DOHH2 (cell line): ENCODE data around the gene GNAO1.

Source experiments
- H3F3A ChIP-seq: fragments of 200-600 bp; sonication (generic), shearing (Covaris generic); 2 replicates; pipeline ENCODE4 v1.6.0; 2016; ENCODE audit warnings: antibody characterized with exemption, mild to moderate bottlenecking; ENCODE audit not compliant: control insufficient read depth, insufficient read depth
- H3K27ac ChIP-seq: fragments of 200-600 bp; sonication (generic); 2 replicates; pipeline ENCODE4 v1.5.1; 2014; ENCODE audit warnings: low read depth, mild to moderate bottlenecking, low read length, moderate library complexity
- H3K27me3 ChIP-seq: fragments of 200-600 bp; sonication (generic); 2 replicates; pipeline ENCODE4 v1.6.1; 2014; ENCODE audit warnings: mild to moderate bottlenecking, low read length, mixed read lengths; ENCODE audit not compliant: control insufficient read depth
- H3K36me3 ChIP-seq: fragments of 200-600 bp; sonication (generic); 2 replicates; pipeline ENCODE4 v1.6.1; 2014; ENCODE audit warnings: mild to moderate bottlenecking, low read length, moderate library complexity, mixed read lengths; ENCODE audit not compliant: control insufficient read depth
- H3K4me1 ChIP-seq: fragments of 200-600 bp; sonication (generic); 2 replicates; pipeline ENCODE4 v1.6.1; 2014; ENCODE audit warnings: mild to moderate bottlenecking, low read length, mixed read lengths; ENCODE audit not compliant: control insufficient read depth
- H3K4me2 ChIP-seq: fragments of 200-600 bp; sonication (generic); 2 replicates; pipeline ENCODE4 v1.6.0; 2014; ENCODE audit warnings: mild to moderate bottlenecking, low read length, moderate library complexity
- H3K4me3 ChIP-seq: fragments of 200-600 bp; sonication (generic); 2 replicates; pipeline ENCODE4 v1.5.1; 2014; ENCODE audit warnings: mild to moderate bottlenecking, low read length, mixed read lengths
- H3K79me2 ChIP-seq: fragments of 200-600 bp; sonication (generic); 2 replicates; pipeline ENCODE4 v1.6.1; 2014; ENCODE audit warnings: mild to moderate bottlenecking, low read length, mixed read lengths; ENCODE audit not compliant: control insufficient read depth
- H3K9me2 ChIP-seq: fragments of 200-600 bp; sonication (generic); replicated peaks from 2 replicates; pipeline ENCODE4 v1.6.1; 2014; ENCODE audit warnings: mild to moderate bottlenecking, low read length, mixed read lengths; ENCODE audit not compliant: control insufficient read depth
- H3K9me3 ChIP-seq: fragments of 200-600 bp; sonication (generic); 2 replicates; pipeline ENCODE4 v1.6.1; 2014; ENCODE audit warnings: antibody characterized with exemption, low read length, mixed read lengths; ENCODE audit not compliant: control insufficient read depth, insufficient read depth
- H4K20me1 ChIP-seq: fragments of 200-600 bp; sonication (generic); 2 replicates; pipeline ENCODE4 v1.6.0; 2014; ENCODE audit warnings: low read depth, mild to moderate bottlenecking, antibody characterized with exemption, low read length, moderate library complexity; ENCODE audit not compliant: control insufficient read depth, insufficient read depth
- EZH2phosphoT487 ChIP-seq: fragments of 200-600 bp; sonication (generic); IDR thresholded peaks from 2 replicates; pipeline ENCODE4 v1.6.1; 2017; ENCODE audit warnings: borderline replicate concordance, mild to moderate bottlenecking, antibody characterized with exemption, low read length, moderate library complexity, mixed read lengths
- TF ChIP-seq, protein P1 (sequence below): fragments of 200-600 bp; sonication (generic); IDR thresholded peaks from one replicate; pipeline ENCODE4 v1.5.1; 2014; ENCODE audit warnings: antibody characterized with exemption, mild to moderate bottlenecking, low read depth, low read length; ENCODE audit not compliant: poor library complexity, severe bottlenecking

GNAO1 gene

DNA sequence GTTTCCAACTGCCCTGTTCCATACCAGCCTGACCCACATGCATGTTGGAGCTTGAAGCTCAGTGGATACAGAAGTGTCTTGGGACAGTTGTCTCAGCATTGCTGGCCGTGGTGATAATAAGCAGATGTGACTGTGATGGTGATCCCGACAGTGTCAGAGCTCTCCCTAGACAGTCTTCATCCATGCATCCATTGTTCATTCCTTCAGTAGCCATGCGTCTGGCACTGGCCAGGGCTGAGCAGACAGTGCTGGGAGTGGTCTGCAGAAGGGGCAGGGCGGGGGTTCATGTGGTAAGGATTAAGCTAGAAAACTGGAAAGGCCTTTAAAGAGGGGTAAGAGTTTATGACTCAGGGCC, 68.1 kb downstream of the GNAO1 start:
- H3K4me1 ChIP-seq, result no peaks in the 10 kb centered on the region
- no peaks in the 10 kb centered on the region for H4K20me1 ChIP-seq
- no peaks in the 10 kb centered on the region for H3K36me3 ChIP-seq
- H3K27ac ChIP-seq, result no peak overlapping the region
- H3K4me3 ChIP-seq, result no peak overlapping the region
- peaks cover 23% of the 10 kb centered on the region for H3K27me3 ChIP-seq
- H3F3A ChIP-seq, result no peaks in the 10 kb centered on the region
- no peaks in the 10 kb centered on the region for H3K79me2 ChIP-seq
- H3K9me3 ChIP-seq, result no peaks in the 10 kb centered on the region
- no peak overlapping the region for H3K4me2 ChIP-seq
- H3K9me2 ChIP-seq, result no peaks in the 10 kb centered on the region
- TF ChIP-seq, protein P1, sequence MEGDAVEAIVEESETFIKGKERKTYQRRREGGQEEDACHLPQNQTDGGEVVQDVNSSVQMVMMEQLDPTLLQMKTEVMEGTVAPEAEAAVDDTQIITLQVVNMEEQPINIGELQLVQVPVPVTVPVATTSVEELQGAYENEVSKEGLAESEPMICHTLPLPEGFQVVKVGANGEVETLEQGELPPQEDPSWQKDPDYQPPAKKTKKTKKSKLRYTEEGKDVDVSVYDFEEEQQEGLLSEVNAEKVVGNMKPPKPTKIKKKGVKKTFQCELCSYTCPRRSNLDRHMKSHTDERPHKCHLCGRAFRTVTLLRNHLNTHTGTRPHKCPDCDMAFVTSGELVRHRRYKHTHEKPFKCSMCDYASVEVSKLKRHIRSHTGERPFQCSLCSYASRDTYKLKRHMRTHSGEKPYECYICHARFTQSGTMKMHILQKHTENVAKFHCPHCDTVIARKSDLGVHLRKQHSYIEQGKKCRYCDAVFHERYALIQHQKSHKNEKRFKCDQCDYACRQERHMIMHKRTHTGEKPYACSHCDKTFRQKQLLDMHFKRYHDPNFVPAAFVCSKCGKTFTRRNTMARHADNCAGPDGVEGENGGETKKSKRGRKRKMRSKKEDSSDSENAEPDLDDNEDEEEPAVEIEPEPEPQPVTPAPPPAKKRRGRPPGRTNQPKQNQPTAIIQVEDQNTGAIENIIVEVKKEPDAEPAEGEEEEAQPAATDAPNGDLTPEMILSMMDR, result no peak
- no peak for TF ChIP-seq EZH2phosphoT487

DNA sequence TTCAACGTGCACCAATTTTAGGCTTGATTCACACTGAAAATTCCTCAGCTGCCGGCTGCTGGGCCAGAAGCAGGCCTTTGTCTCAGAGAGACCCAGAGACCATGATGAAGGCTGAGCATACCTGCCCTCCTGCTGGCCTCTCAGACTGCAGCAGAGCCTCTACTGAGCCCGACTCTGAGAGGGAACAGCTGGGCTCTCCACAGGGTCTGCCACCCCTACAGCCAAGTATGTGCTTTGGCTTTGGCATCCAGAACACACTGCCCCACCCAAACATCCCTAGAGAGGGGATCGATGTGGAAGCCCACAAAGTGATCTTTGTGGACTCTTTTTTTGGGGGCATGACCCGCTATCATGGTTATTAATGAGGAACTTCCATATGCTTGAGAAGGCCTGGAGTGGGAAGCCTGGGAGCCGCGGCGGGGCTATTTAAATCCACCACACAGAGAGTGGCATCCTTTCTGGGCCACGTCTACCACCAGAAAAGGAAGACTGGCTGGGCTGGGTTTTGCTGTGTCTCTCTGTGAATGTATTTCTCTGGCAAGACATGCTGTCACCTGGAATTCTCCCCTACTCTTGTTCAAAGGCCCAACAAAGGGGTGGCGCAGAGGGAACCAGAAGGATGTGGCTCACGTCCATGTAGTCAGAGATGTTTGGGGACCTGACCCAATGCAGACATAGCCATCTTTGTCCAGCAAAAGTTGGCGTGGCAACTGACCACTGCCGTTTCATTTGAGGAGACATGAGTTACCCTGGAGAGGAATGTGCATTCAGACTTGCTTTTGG, 69.3 kb downstream of the GNAO1 start:
- Histone ChIP-seq H3K4me3 (no peak overlapping the region), H3K9me2 (no peaks in the 10 kb centered on the region), H3K27ac (no peak overlapping the region), H3K79me2 (no peaks in the 10 kb centered on the region), H3K4me1 (no peaks in the 10 kb centered on the region), H4K20me1 (no peaks in the 10 kb centered on the region), H3K9me3 (no peaks in the 10 kb centered on the region), H3K27me3 (peaks cover 17% of the 10 kb centered on the region), H3K36me3 (no peaks in the 10 kb centered on the region), H3F3A (no peaks in the 10 kb centered on the region), H3K4me2 (no peak overlapping the region)
- TF ChIP-seq, protein P1, result no peak
- no peak for TF ChIP-seq EZH2phosphoT487

DNA sequence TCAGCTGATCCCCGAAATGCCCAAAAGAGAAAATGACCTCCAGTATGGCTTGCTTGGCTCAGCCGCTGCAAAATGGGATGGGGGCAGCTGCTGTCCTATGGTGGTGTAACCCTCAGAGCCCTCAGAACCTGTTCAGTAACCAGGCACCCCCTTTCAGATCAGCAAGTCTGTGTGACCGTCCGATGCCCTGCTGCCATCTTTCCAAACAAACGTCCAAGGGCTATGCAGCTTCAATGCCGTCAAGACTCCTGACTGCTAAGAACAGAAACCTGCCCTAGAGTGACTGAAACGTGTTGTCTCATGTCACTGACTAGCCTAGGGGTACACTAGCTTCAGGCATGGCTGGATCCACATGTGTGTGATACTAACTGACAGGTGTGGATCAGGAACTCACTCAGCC, 70.4 kb downstream of the GNAO1 start:
- Histone ChIP-seq H3K27ac (no peak overlapping the region), H4K20me1 (no peaks in the 10 kb centered on the region), H3K79me2 (no peaks in the 10 kb centered on the region), H3K36me3 (no peaks in the 10 kb centered on the region), H3K4me2 (no peak overlapping the region), H3K4me1 (no peaks in the 10 kb centered on the region), H3K9me3 (no peaks in the 10 kb centered on the region), H3K4me3 (no peak overlapping the region), H3K9me2 (no peaks in the 10 kb centered on the region), H3F3A (no peaks in the 10 kb centered on the region), H3K27me3 (peaks cover 17% of the 10 kb centered on the region)
- no peak for TF ChIP-seq EZH2phosphoT487
- TF ChIP-seq, protein P1, result no peak
